Erythroblast (primary cell): ENCODE data around the gene COL1A2.

Source experiments
- GATA1 ChIP-seq: IDR thresholded peaks from 2 replicates; pipeline ENCODE4 v1.6.1; 2011; ENCODE audit warnings: low read depth, mild to moderate bottlenecking, control low read depth, low read length, moderate library complexity
- POLR2A ChIP-seq: IDR thresholded peaks from 2 replicates; pipeline ENCODE4 v1.6.1; 2011; ENCODE audit warnings: mild to moderate bottlenecking, low read length

GRCh38 chr7:94449151-94449725, 54.5 kb downstream of the COL1A2 start:
- TF ChIP-seq POLR2A (no peak), GATA1 (no peak)
